Measurements from ENCODE around the gene TP63.
"Not testable (repeated sequence)": the region's sequence is repeated elsewhere in the genome, so short reads cannot be mapped to it uniquely, and the experiment has no call there.

TP63 gene

GRCh38 chr3:189625071-189625470 is 6.1 kb upstream of the TP63 start:
- in situ Hi-C loops (cut with HindIII; ENCODE audit: low sequenced_read_pairs), result no loop called here

GRCh38 chr3:189625572-189625971 is 5.6 kb upstream of the TP63 start:
- in situ Hi-C loops (cut with HindIII; ENCODE audit: low sequenced_read_pairs), result no loop called here

GRCh38 chr3:189626286-189626685 is 4.9 kb upstream of the TP63 start:
- in situ Hi-C loops (cut with HindIII; ENCODE audit: low sequenced_read_pairs), result no loop called here

GRCh38 chr3:189629803-189630455 is 1.3 kb upstream of the TP63 start:
- in situ Hi-C loops (cut with HindIII; ENCODE audit: low sequenced_read_pairs), result loop anchor here (10.0 kb wide), 1 partner anchor 325 kb away; no protein-coding TSS in a partner anchor

- in situ Hi-C loops (cut with HindIII; ENCODE audit: low sequenced_read_pairs), result loop anchor here (10.0 kb wide), 1 partner anchor 324 kb away; no protein-coding TSS in a partner anchor
Observed at GRCh38 chr3:189630767-189631372, 319 bp upstream of the TP63 start.

- in situ Hi-C loops (cut with HindIII; ENCODE audit: low sequenced_read_pairs), result loop anchor here (10.0 kb wide), 1 partner anchor 323 kb away; no protein-coding TSS in a partner anchor
Observed at GRCh38 chr3:189631409-189631808, 220 bp downstream of the TP63 start.

- in situ Hi-C loops (cut with HindIII; ENCODE audit: low sequenced_read_pairs), result loop anchor here (10.0 kb wide), 1 partner anchor 323 kb away; no protein-coding TSS in a partner anchor
Observed at GRCh38 chr3:189632242-189632641, 1.1 kb downstream of the TP63 start.

GRCh38 chr3:189635339-189635738 is 4.2 kb downstream of the TP63 start:
- in situ Hi-C loops (cut with HindIII; ENCODE audit: low sequenced_read_pairs), result loop anchor here (10.0 kb wide), 1 partner anchor 319 kb away; no protein-coding TSS in a partner anchor

- in situ Hi-C loops (cut with HindIII; ENCODE audit: low sequenced_read_pairs), result loop anchor here (10.0 kb wide), 1 partner anchor 319 kb away; no protein-coding TSS in a partner anchor
Observed at GRCh38 chr3:189636048-189636447, 4.9 kb downstream of the TP63 start.

GRCh38 chr3:189637750-189638149 is 6.6 kb downstream of the TP63 start:
- in situ Hi-C loops (cut with HindIII; ENCODE audit: low sequenced_read_pairs), result loop anchor here (10.0 kb wide), 1 partner anchor 317 kb away; no protein-coding TSS in a partner anchor

- in situ Hi-C loops (cut with HindIII; ENCODE audit: low sequenced_read_pairs), result loop anchor here (10.0 kb wide), 1 partner anchor 316 kb away; no protein-coding TSS in a partner anchor
Observed at GRCh38 chr3:189638276-189639031, 7.3 kb downstream of the TP63 start.

GRCh38 chr3:189641776-189642175 is 10.6 kb downstream of the TP63 start:
- in situ Hi-C loops (cut with HindIII; ENCODE audit: low sequenced_read_pairs), result no loop called here

GRCh38 chr3:189646853-189647542 is 15.8 kb downstream of the TP63 start:
- in situ Hi-C loops (cut with HindIII; ENCODE audit: low sequenced_read_pairs), result no loop called here

GRCh38 chr3:189652042-189652441 is 20.9 kb downstream of the TP63 start:
- in situ Hi-C loops (cut with HindIII; ENCODE audit: low sequenced_read_pairs), result no loop called here

GRCh38 chr3:189655617-189656016 is 24.4 kb downstream of the TP63 start:
- in situ Hi-C loops (cut with HindIII; ENCODE audit: low sequenced_read_pairs), result no loop called here

- in situ Hi-C loops (cut with HindIII; ENCODE audit: low sequenced_read_pairs), result no loop called here
Observed at GRCh38 chr3:189659571-189659970, 28.4 kb downstream of the TP63 start.

GRCh38 chr3:189664311-189664710 is 33.1 kb downstream of the TP63 start:
- in situ Hi-C loops (cut with HindIII; ENCODE audit: low sequenced_read_pairs), result no loop called here

- in situ Hi-C loops (cut with HindIII; ENCODE audit: low sequenced_read_pairs), result not testable (repeated sequence)
Observed at GRCh38 chr3:189672346-189672745, 41.2 kb downstream of the TP63 start.

GRCh38 chr3:189673535-189673934 is 42.3 kb downstream of the TP63 start:
- in situ Hi-C loops (cut with HindIII; ENCODE audit: low sequenced_read_pairs), result no loop called here

- in situ Hi-C loops (cut with HindIII; ENCODE audit: low sequenced_read_pairs), result no loop called here
Observed at GRCh38 chr3:189674249-189674913, 43.2 kb downstream of the TP63 start.
